Esophagus squamous epithelium (tissue), 5 donors: ENCODE data around the gene CYP2W1. TPM values are rescaled to one million over a fixed set of nuclear protein-coding genes. Genes with fewer than 3 reads are reported as not detected.

Source experiments
- DNase-seq: peaks from one replicate; lab custom pipeline; 2025; lab: John Stamatoyannopoulos, UW
- H3K27ac ChIP-seq, 4 donors: fragments of 200-600 bp; sonication (generic); one replicate each; pipeline ENCODE4 v1.5.1; 2016 to 2019; ENCODE audit warnings: mild to moderate bottlenecking in 1 of 4
- H3K27me3 ChIP-seq, 4 donors: fragments of 200-600 bp; sonication (generic); 1 replicate in 3 of 4; 2 replicates in 1 of 4; pipeline versions ENCODE4 v1.5.1 to v1.6.0; 2017 to 2021; ENCODE audit warnings: antibody characterized with exemption in 1 of 4
- H3K36me3 ChIP-seq, 3 donors: fragments of 200-600 bp; sonication (generic); one replicate each; pipeline ENCODE4 v1.5.1; 2016 to 2019
- H3K4me1 ChIP-seq, 3 donors: fragments of 200-600 bp; sonication (generic); one replicate each; pipeline ENCODE4 v1.5.1; 2017 to 2019
- H3K4me3 ChIP-seq, 4 donors: fragments of 200-600 bp; sonication (generic); 1 replicate in 3 of 4; 2 replicates in 1 of 4; pipeline ENCODE4 v1.5.1; 2016 to 2019; ENCODE audit warnings: mild to moderate bottlenecking in 2 of 4, moderate library complexity in 1 of 4
- H3K9me3 ChIP-seq, 3 donors: fragments of 200-600 bp; sonication (generic); one replicate each; pipeline ENCODE4 v1.5.1; 2016 to 2019
- CTCF ChIP-seq, 6 experiments: fragments of 450-650 bp in 4 of 6; fragments of 200-600 bp in 2 of 6; sonication (generic) in 2 of 6; IDR thresholded peaks; one replicate each; pipeline ENCODE4 v1.5.1; 2016 to 2019; ENCODE audit warnings: antibody characterized with exemption in 6 of 6, mild to moderate bottlenecking in 4 of 6, moderate library complexity in 4 of 6
- POLR2A ChIP-seq, 4 donors: fragments of 450-650 bp; IDR thresholded peaks; one replicate each; pipeline ENCODE4 v1.6.1; 2017; ENCODE audit warnings: antibody characterized with exemption in 4 of 4, mild to moderate bottlenecking in 4 of 4, moderate library complexity in 3 of 4
- WGBS, 2 donors: methylation state at CpG; one replicate each; pipeline ENCODE4 v1.1.5; 2018; 5-methylcytosine and 5-hydroxymethylcytosine counted together
- intact Hi-C: fragments of 100-400 bp; cut with DNase I; formaldehyde crosslinking; loops from one replicate; pipeline ENCODE4 v1.15.0; 2022
- total RNA-seq, 4 donors: library from RNA; depleted of rRNA; stranded (reverse); fragments of >200 nt; gene quantifications; one replicate each; pipeline ENCODE4 v1.1.0, GENCODE V29; 2016
- donor health status: DM: yes; HTN: yes; CAD: no.

Gene CYP2W1
- total RNA-seq, 4 donors from 2014 or later = 0.76 TPM; not detected in 3

- Histone ChIP-seq H3K4me3 (no peak overlapping the region), H3K36me3 (peaks cover 0 to 45% (median 0%) of the 10 kb centered on the region in 3 donors), H3K4me1 (peaks cover 16 to 37% (median 16%) of the 10 kb centered on the region in 3 donors), H3K27ac (no peak overlapping the region), H3K27me3 (no peaks in the 10 kb centered on the region), H3K9me3 (no peaks in the 10 kb centered on the region)
- WGBS, 2 donors = 88 to 95% methylated on average over 8 to 12 of the region's 31 CpGs
- TF ChIP-seq POLR2A (IDR thresholded peaks at IDR 0.05) (no peak), CTCF (IDR thresholded peaks at IDR 0.05) (no peak)
- no peak for DNase-seq
- intact Hi-C loops = no loop called here
Observed at GRCh38 chr7:1025743-1026581, 43.0 kb downstream of the CYP2W1 start.

- DNase-seq = no peak
- intact Hi-C loops = no loop called here
- H3K27ac ChIP-seq = peak overlapping the region in 1 of 4 donors; percentile 98
Observed at GRCh38 chr7:1026721-1027161, 43.8 kb downstream of the CYP2W1 start.

GRCh38 chr7:1027242-1028043 is 44.5 kb downstream of the CYP2W1 start:
- DNase-seq = no peak
- H3K9me3 ChIP-seq = no peaks in the 10 kb centered on the region
- 58% methylated on average over 5 to 19 of the region's 69 CpGs for WGBS, 2 donors
- no peaks in the 10 kb centered on the region for H3K27me3 ChIP-seq
- intact Hi-C loops = no loop called here
- H3K4me1 ChIP-seq = peaks cover 16 to 37% (median 16%) of the 10 kb centered on the region in 3 donors
- peaks cover 0 to 30% (median 0%) of the 10 kb centered on the region in 3 donors for H3K36me3 ChIP-seq
- H3K4me3 ChIP-seq = peak overlapping the region; percentile 62 to 88 (median 78)
- H3K27ac ChIP-seq = peak overlapping the region; percentile 62 to 98 (median 88)
- TF ChIP-seq POLR2A (IDR thresholded peaks at IDR 0.05) = no peak
- TF ChIP-seq CTCF (IDR thresholded peaks at IDR 0.05) = no peak

More at GRCh38 chr7:1026721-1027161, 43.8 kb downstream of the CYP2W1 start:
- Histone ChIP-seq H3K36me3 (peaks cover 0 to 37% (median 0%) of the 10 kb centered on the region in 3 donors), H3K9me3 (no peaks in the 10 kb centered on the region), H3K27me3 (no peaks in the 10 kb centered on the region), H3K4me3 (peak overlapping the region in 2 of 4 donors; percentile 87 to 88), H3K4me1 (peaks cover 16 to 37% (median 16%) of the 10 kb centered on the region in 3 donors)
- no peak for TF ChIP-seq POLR2A (IDR thresholded peaks at IDR 0.05)
- no peak for TF ChIP-seq CTCF (IDR thresholded peaks at IDR 0.05)
- 84 to 86% methylated on average over 9 to 14 of the region's 20 CpGs for WGBS, 2 donors

GRCh38 chr7:1028044-1028770 is 45.2 kb downstream of the CYP2W1 start:
- H3K36me3 ChIP-seq = peaks cover 0 to 23% (median 0%) of the 10 kb centered on the region in 3 donors
- 0 to 5% methylated on average over 1 to 4 of the region's 77 CpGs for WGBS, 2 donors
- no peaks in the 10 kb centered on the region for H3K9me3 ChIP-seq
- DNase-seq = no peak
- peak overlapping the region; percentile 80 to 98 (median 94) for H3K27ac ChIP-seq
- intact Hi-C loops = no loop called here
- no peaks in the 10 kb centered on the region for H3K27me3 ChIP-seq
- TF ChIP-seq POLR2A (IDR thresholded peaks at IDR 0.05) (peak in 1 of 4 donors; percentile 82), CTCF (IDR thresholded peaks at IDR 0.05) (peak in 1 of 6 experiments; percentile 26)
- peaks cover 16 to 37% (median 16%) of the 10 kb centered on the region in 3 donors for H3K4me1 ChIP-seq
- H3K4me3 ChIP-seq = peak overlapping the region; percentile 62 to 88 (median 78)
